OCI-LY7 (cell line): Measurements from ENCODE around the gene SLC9A9. TPM values are rescaled to one million over a fixed set of nuclear protein-coding genes. Genes with fewer than 3 reads are reported as not detected.

Experiments used
- BruUV-seq: library from RNA; stranded (reverse); fragments of 400-500 nt; replicated peaks from 2 replicates; lab custom pipeline; 2021; lab: Mats Ljungman, UMichigan
- CTCF ChIA-PET: fragments of 300-600 bp; sonication (Branson Sonifier 250); formaldehyde crosslinking; loops from one replicate; lab custom pipeline; 2022; ENCODE audit warnings: antibody characterized with exemption; ENCODE audit not compliant: unreplicated experiment; lab: Charles Lee
- POLR2A ChIA-PET: fragments of 300-600 bp; sonication (Branson Sonifier 250); formaldehyde crosslinking; loops from one replicate; lab custom pipeline; 2022; ENCODE audit warnings: antibody characterized with exemption; lab: Charles Lee
- DNase-seq: peaks from one replicate; pipeline ENCODE4 v3.0.0-alpha.2; 2015; ENCODE audit warnings: low spot score
- H2AFZ ChIP-seq: fragments of 200-600 bp; sonication (generic), shearing (Covaris generic); 2 replicates; pipeline ENCODE4 v1.6.1; 2014; ENCODE audit warnings: mild to moderate bottlenecking, antibody characterized with exemption, low read length, moderate library complexity
- H3K27ac ChIP-seq: fragments of 200-600 bp; sonication (generic); 2 replicates; pipeline ENCODE4 v1.5.1; 2014; ENCODE audit warnings: mixed run types, low read depth, mild to moderate bottlenecking, moderate library complexity, low read length, inconsistent platforms; ENCODE audit not compliant: poor library complexity, severe bottlenecking
- H3K36me3 ChIP-seq: fragments of 200-600 bp; sonication (generic); 2 replicates; pipeline ENCODE4 v1.6.1; 2014; ENCODE audit warnings: mild to moderate bottlenecking, antibody characterized with exemption, low read length, moderate library complexity, mixed read lengths; ENCODE audit not compliant: insufficient read depth
- H3K4me1 ChIP-seq: fragments of 200-600 bp; sonication (generic); 2 replicates; pipeline ENCODE4 v1.5.1; 2014; ENCODE audit warnings: mild to moderate bottlenecking, low read length; ENCODE audit not compliant: insufficient read depth, poor library complexity, severe bottlenecking
- H3K4me2 ChIP-seq: fragments of 200-600 bp; sonication (generic); 2 replicates; pipeline ENCODE4 v1.6.1; 2014; ENCODE audit warnings: mild to moderate bottlenecking, low read length
- H3K4me3 ChIP-seq: fragments of 200-600 bp; sonication (generic); 2 replicates; pipeline ENCODE4 v1.5.1; 2014; ENCODE audit warnings: mild to moderate bottlenecking, low read depth, low read length; ENCODE audit not compliant: poor library complexity, severe bottlenecking
- H3K79me2 ChIP-seq: fragments of 200-600 bp; sonication (generic); 2 replicates; pipeline ENCODE4 v1.6.1; 2016; ENCODE audit warnings: low read depth, mild to moderate bottlenecking, low read length, moderate library complexity, mixed read lengths; ENCODE audit not compliant: insufficient read depth
- H3K9me2 ChIP-seq: fragments of 200-600 bp; sonication (generic); 2 replicates; pipeline ENCODE4 v1.6.1; 2016; ENCODE audit warnings: mild to moderate bottlenecking, low read length, mixed read lengths; ENCODE audit not compliant: insufficient read depth
- H3K9me3 ChIP-seq: fragments of 200-600 bp; sonication (generic); 2 replicates; pipeline ENCODE4 v1.6.1; 2014; ENCODE audit warnings: mild to moderate bottlenecking, mixed run types, low read length, mixed read lengths
- H4K20me1 ChIP-seq: fragments of 200-600 bp; sonication (generic); 2 replicates; pipeline ENCODE4 v1.6.1; 2014; ENCODE audit warnings: mild to moderate bottlenecking, antibody characterized with exemption, low read length, moderate library complexity, mixed read lengths; ENCODE audit not compliant: insufficient read depth
- CTCF ChIP-seq: fragments of 200-600 bp; sonication (generic); conservative IDR thresholded peaks from 2 replicates; pipeline ENCODE4 v1.5.1; 2014; ENCODE audit warnings: mild to moderate bottlenecking, antibody characterized with exemption, low read length, moderate library complexity, mixed read lengths
- EZH2phosphoT487 ChIP-seq: fragments of 200-600 bp; sonication (generic); IDR thresholded peaks from 2 replicates; pipeline ENCODE4 v1.6.1; 2018; ENCODE audit warnings: low read depth, borderline replicate concordance, mild to moderate bottlenecking, mixed run types, antibody characterized with exemption, low read length, moderate library complexity, mixed read lengths
- intact Hi-C: fragments of 100-400 bp; cut with micrococcal nuclease; formaldehyde crosslinking; loops from one replicate; pipeline ENCODE4 v1.10.0; 2022; ENCODE audit not compliant: unreplicated experiment
- total RNA-seq, 2 experiments: library from RNA; depleted of rRNA in 1 of 2; stranded (reverse); fragments of >200 nt in 1 of 2; shearing (Covaris generic) in 1 of 2; gene quantifications; 2 replicates each; pipeline ENCODE4 v1.2.3, GENCODE V29; 2014 to 2022

The SLC9A9 gene
- total RNA-seq, 2 experiments from 2014 or later, result 9.3 to 14.8 TPM

GRCh38 chr3:143507735-143508580, 340.3 kb downstream of the SLC9A9 start:
- H3K36me3 ChIP-seq, result no peaks in the 10 kb centered on the region
- H3K4me3 ChIP-seq, result no peak overlapping the region
- no peak overlapping the region for H2AFZ ChIP-seq
- TF ChIP-seq EZH2phosphoT487 (no peak), CTCF (no peak)
- POLR2A ChIA-PET, result interaction anchor here (0.6 kb wide), 1 partner anchor 330 kb away, joined by 3 read pairs; no protein-coding TSS in a partner anchor
- no peaks in the 10 kb centered on the region for H4K20me1 ChIP-seq
- DNase-seq, result no peak
- H3K9me2 ChIP-seq, result no peaks in the 10 kb centered on the region
- no peak overlapping the region for H3K27ac ChIP-seq
- H3K9me3 ChIP-seq, result no peaks in the 10 kb centered on the region
- no peaks in the 10 kb centered on the region for H3K4me1 ChIP-seq
- no TSS peak for BruUV-seq
- CTCF ChIA-PET, result no interaction called here
- intact Hi-C loops, result no loop called here
- H3K79me2 ChIP-seq, result no peaks in the 10 kb centered on the region
- H3K4me2 ChIP-seq, result no peak overlapping the region

- Histone ChIP-seq H3K36me3 (no peaks in the 10 kb centered on the region), H3K4me2 (no peak overlapping the region), H3K9me2 (no peaks in the 10 kb centered on the region), H2AFZ (no peak overlapping the region), H3K79me2 (no peaks in the 10 kb centered on the region), H3K4me1 (no peaks in the 10 kb centered on the region), H3K9me3 (no peaks in the 10 kb centered on the region), H3K4me3 (no peak overlapping the region), H4K20me1 (no peaks in the 10 kb centered on the region), H3K27ac (no peak overlapping the region)
- intact Hi-C loops, result no loop called here
- DNase-seq, result no peak
- ChIA-PET POLR2A (interaction anchor here (1.0 kb wide), 1 partner anchor 25 kb away, joined by 3 read pairs; no protein-coding TSS in a partner anchor), CTCF (no interaction called here)
- no peak for TF ChIP-seq EZH2phosphoT487
- TF ChIP-seq CTCF, result no peak
- BruUV-seq, result no TSS peak
Observed at GRCh38 chr3:143506190-143506589, 342.1 kb downstream of the SLC9A9 start.

DNA sequence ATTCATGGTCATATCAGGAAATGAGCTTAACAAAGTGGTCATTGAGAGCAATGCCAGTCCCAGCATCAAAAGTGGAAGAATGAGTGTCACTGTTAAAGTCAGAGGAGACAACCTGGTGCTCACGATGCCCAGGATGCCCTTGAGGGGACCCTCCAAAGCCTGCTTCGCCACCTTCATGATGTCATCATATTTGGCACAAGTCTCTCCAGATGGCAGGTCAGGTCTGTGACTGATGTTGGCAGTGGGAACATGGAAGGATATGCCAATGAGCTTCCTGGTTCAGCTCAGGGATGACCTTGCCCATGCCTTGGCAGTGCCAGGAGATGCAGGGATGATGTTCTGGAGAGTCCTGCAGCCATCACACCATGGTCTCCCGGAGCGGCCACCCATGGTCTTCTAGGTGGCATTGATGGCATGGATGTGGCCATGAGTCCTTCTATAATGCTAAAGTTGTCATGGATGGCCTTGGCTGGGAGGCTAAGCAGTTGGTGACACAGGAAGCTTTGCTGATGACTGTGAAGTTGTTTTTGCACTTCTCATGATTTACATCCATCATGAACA, 344.9 kb downstream of the SLC9A9 start:
- Histone ChIP-seq H4K20me1 (no peaks in the 10 kb centered on the region), H3K79me2 (no peaks in the 10 kb centered on the region), H3K9me2 (no peaks in the 10 kb centered on the region), H3K4me3 (no peak overlapping the region), H3K36me3 (no peaks in the 10 kb centered on the region), H3K27ac (no peak overlapping the region), H3K4me1 (no peaks in the 10 kb centered on the region), H3K4me2 (no peak overlapping the region), H2AFZ (no peak overlapping the region), H3K9me3 (no peaks in the 10 kb centered on the region)
- DNase-seq, result no peak
- POLR2A ChIA-PET, result no interaction called here
- no peak for TF ChIP-seq EZH2phosphoT487
- no peak for TF ChIP-seq CTCF
- intact Hi-C loops, result no loop called here
- BruUV-seq, result no TSS peak
- CTCF ChIA-PET, result no interaction called here
